ENCODE results near the gene METTL24.
"Not testable (repeated sequence)": the region's sequence is repeated elsewhere in the genome, so short reads cannot be mapped to it uniquely, and the experiment has no call there.

Gene METTL24

DNA sequence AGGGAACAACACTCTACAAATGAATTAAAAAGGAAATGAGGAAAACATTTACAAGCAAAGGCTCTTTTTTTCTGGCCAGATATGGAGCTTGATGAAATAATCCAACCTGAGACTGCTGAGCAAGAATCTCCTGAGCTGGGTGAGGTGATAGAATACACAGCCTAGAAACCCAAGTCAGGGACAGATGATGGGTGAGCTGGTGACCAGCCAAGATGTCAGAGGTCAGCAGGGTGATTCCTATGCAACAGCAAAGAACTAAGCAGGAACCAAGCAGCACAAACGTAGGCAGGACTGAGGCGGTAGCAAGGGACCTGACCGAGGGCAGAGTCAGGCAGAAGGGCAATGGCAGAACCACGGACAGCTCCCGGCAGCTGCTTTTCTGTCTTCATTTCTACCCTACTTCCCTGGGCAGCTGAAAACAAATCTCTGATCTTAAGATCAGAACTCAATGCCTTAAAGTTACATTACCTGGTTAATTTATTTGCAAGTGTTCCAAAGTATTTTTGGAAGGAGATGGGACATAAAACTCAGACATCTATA, 102.9 kb downstream of the METTL24 start:
- no peak for DNase-seq (ENCODE audit: low spot score)

DNA sequence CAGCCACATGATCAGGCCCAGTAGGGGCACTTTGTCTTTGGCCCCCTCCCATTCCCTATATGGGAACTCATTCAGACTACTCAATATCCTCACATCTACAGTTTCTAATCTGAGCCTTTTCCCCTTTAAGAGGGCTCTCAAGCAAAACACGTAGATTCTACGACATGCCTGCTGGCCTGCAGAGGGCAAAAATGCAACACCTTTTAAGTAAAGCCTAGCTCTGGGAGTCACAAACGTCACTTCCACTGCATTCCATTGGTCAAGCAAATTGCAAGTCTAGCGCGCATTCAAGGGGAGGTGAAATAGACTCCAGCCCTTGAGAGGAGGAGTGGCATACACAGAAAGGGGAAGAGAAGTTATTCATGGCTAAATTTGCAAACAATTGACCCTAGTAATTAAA, 107.3 kb downstream of the METTL24 start:
- no peak for DNase-seq (ENCODE audit: low spot score)

DNA sequence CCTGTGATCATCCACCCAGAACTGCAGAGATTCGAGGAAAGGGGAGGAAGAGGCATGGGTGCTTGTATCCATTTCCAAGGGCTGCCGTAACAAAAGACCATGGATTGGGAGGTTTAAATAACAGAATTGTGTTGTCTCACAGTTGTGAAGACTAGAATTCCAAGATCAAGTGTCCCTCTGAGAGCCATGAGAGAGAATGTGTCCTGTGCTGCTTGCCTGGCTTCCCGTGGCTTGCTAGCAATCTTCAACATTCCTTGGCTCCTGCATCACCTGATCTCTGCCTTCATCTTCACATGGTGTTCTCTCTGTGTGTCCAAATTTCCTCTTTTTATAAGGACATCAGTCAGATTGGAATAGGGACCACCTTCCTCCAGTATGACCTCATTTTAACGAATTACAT, 108.1 kb downstream of the METTL24 start:
- DNase-seq (ENCODE audit: low spot score), result no peak

DNA sequence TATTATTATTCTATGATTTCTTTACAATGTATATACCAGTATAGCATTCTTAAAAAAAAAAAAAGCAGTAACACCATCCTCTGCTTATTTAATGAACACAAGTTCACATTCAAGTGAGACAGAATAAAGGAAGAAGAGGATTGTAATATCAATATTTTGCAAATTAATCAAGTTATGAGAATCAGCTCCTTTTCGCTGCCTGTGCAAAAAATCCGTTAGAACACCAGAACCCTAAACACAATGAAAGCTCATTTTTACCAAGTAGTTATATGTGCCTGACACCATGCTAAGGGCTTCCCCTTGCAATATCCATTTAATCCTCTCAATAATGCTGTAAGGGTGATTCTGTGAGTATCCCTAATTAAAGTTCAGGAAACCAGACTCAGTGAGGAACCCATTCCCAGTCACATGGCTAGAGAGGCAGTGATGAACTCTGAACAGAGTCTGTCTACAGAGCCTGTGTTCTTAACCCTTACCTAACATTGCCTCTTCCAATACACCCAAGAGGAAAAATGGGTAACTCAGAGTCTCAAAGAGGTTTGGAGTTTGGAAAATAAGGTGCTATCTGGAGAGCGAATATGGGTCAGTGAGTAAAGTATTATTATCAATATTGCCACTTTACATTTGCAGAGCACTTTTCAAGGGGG, 111.1 kb downstream of the METTL24 start:
- no peak for DNase-seq (ENCODE audit: low spot score)

DNA sequence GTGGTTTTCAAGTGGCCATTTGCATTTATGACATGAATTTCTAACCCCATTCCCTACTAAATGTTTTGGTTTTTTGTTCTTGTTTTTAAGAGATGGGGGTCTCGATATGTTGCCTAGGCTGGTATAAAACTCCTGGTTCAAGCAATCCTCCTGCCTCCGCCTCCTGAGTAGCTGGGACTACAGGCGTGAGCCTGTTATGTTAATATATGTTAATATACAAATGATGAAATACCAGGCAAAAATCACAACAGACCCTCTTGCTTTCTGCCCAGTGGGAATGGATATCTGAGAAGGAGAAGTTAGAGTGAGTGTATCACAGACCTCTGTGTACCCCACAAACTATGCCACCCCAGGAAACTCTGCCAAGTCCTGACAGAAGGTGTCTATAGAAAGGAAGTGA, 111.8 kb downstream of the METTL24 start:
- DNase-seq (ENCODE audit: low spot score), result no peak

DNA sequence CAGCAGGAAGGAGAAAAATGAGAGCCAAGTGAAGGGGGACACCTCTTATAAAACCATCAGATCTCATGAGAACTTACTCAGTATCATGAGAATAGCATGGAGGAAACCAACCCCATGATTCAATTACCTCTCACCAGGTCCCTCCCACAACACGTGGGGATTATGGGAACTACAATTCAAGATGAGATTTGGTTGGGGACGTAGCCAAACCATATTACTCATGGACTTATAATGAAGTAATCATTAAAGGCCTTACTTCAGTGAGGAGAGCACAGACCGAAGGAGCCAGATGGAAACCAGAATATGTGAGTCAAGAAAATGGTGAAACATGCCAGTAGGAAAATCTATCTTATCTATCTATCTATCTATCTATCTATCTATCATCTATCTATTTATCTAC, 113.5 kb downstream of the METTL24 start:
- not testable (repeated sequence) for DNase-seq (ENCODE audit: low spot score)

DNA sequence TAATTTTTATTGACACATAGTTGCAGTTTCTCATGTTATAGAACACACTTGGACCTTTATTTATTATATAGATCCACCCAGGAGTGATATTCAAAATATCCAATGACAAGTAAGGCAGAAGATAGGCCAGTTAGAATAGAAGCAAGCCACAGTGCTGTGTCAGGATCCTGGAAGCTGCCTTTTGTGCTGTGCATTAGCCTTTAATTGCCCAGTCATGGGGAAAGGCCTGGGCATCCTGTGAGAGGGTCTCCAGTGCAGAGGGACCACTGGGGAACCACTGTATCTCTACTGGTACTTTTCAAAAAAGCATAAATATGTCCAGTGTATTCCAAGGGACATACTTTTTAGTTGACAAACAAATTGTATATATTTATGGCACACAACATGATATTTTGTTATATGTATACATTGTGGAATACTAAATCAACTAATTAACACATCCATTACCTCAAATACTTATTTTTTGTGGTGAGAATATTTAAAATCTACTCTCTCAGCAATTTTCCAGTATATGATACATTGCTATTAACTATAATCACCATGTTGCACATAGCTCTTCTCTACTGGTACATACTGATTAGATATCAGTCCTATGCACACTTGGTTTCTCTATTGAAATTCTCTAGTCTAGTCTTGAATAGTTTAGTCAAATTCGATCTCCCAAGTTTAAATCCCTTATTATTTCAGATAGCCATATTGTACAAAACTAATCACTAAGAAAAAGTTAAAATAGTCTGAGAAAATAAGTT, 118.4 kb downstream of the METTL24 start:
- DNase-seq (ENCODE audit: low spot score), result peak; percentile 82

DNA sequence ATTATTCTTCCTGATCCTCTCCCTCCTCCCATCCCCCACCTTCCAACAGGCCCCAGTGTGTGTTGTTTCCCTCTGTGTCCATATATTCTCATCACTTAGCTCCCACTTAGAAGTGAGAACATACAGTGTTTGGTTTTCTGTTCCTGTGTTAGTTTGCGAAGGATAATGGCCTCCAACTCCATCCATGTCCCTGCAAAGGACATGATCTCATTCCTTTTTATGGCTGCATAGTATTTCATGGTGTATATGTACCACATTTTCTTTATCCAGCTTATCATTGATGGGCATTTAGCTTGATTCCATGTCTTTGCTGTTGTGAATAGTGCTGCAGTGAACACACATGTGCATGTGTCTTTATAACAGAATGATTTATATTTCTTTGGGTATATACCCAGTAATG, 122.1 kb downstream of the METTL24 start:
- DNase-seq (ENCODE audit: low spot score), result not testable (repeated sequence)

DNA sequence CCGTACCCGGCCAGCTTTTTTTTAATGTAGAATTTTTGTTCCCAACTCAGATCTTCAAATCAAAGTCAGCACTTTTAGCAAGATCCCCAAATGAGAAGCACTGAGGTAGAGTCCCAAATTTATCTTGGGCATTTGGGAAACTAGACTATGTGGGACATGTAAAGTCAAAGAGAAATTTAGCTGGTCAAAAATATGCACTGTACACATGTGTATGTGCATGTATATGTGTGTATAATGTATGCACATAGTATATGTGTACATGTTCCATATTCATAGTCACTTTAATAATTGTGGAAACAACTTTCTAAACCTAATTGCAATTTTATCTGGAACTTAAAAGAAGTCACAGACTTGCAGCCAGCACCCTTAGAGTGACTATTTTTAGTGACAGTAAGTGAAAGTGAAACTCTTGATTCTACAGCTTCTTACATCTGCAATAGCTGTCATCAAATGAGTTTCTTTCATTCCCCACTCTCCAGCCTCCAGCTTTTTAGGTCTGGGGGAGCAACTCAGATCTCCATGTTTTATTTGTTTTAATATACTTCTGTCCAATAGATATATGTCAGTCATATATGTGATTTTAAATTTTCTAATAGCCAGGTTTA, 124.3 kb downstream of the METTL24 start:
- peak; percentile 57 for DNase-seq (ENCODE audit: low spot score)

DNA sequence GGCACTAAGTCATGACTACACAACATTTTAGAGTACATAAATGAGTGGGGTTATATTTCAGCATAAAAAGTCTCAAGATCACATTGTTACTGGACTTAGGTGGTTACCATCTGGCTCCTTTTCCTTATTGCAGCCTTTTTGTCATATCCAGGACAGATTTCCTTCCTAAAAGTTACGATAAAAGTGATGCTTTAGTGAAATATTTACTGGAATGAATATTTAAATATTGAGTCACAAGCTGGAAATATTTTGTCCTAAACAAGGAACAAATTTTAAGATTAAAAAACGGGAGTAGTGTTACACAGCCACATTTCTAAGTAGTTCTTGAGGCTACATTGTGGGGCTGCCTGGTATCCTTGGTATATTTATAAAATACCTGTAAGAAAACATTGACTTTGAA, 125.7 kb downstream of the METTL24 start:
- DNase-seq (ENCODE audit: low spot score), result no peak

DNA sequence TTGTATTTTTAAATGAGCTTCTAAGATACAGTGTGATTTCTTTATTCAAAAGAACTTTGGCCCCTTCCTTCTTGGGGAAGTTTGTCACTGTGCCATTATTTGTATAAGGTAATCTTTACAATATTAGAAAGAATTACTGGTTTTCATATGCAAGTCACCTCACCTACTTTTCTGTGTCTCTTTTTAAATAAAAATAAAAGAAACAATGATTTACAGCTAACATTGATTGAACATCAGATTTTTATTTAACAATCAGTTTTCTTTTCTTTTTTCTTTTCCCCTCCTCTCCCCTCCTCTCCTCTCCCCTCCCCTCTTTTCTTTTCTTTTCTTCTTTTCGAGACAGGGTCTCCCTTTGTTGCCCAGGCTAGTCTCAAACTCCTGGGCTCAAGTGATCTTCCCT, 131.9 kb downstream of the METTL24 start:
- DNase-seq (ENCODE audit: low spot score), result no peak

DNA sequence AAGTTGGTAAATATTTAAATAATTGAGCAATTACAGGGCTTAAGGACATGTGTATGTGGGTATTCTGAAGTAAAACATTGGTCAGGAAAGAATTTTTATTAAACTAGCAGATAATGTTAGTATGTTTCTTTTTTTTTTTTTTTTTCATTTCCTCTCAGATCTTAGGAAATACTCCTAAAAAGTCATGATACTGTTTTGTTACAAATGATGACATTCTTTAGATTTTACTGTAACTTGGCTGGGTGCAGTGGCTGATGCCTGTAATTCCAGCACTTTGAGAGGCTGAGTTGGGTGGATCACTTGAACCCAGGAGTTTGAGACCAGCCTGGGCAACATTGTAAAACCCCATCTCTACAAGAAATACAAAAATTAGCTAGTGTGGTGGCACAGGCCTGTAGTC, 136.4 kb downstream of the METTL24 start:
- no peak for DNase-seq (ENCODE audit: low spot score)

DNA sequence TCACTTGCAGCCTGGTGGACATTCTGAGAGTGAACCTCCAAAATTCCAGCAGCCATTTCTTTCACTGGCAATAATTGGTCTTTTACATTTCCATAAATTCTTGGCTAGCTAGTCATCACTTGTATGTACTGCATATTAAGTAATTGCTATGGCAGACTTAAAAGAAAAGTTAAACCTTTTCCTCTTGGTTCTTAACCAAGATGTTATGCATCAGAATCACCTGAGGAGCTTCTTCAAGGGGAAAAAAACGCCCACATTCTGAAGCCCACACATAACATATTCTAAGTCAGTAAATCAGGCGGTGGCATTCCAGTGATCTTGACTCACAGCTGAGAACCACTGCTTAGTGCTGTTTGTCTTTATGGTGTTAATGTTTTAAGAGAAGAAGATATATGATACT, 140.9 kb downstream of the METTL24 start:
- DNase-seq (ENCODE audit: low spot score), result no peak

DNA sequence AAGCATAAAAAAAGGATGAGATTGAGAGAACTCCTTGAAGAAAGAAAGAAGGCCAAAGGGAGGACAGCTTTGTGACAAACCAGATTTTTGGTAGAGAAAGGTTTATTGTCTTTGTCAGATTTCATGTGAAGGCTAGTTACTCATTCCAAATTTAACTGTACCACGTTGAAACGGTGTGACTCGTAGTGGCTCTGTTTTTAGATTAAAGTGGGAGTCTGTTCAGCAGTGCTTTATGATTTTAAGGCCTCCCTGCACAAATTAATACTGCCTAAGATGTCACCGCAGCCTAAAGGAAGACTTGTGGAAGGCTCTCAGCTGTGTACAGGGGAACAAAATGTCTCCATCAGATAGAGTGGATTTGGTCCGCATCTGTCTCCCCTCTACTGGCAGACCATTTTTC, 142.0 kb downstream of the METTL24 start:
- DNase-seq (ENCODE audit: low spot score), result no peak

DNA sequence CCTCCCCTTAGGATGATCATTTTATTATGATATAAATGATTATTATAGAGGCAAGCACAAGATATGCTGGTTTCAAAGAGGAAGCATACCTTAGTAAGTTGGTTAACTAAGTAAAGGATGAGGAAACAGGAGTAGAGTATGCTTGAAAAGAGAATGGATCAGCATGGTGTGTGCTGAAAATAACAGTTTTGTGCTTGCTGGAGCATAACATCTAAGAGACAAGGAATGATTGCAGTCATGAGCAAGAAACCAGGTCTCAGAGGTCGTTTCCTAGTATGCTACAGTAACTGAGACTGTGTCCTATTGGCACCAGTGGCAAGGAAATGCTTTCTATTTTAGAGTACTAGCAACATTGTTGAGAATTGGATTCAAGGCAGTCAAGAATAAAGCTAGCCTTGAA, 143.8 kb downstream of the METTL24 start:
- DNase-seq (ENCODE audit: low spot score), result no peak

DNA sequence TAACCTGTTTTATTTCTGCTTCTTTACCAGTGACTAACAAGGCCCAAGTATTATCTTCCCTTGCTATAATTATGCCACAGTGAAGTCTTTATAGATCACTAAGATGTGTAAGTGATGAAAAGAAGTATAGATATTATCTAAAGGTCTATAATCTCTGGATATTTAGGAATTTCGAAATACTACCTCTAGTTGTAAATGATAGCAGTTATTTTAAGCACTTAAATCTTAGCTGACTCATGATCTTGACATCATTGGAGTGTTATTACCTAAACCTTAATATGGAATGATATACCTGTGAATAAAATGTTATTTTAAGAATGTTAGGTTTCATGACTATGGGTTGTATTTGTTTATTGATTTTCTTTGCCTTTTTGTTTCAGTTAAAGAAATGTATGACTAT, 146.4 kb downstream of the METTL24 start:
- DNase-seq (ENCODE audit: low spot score), result no peak

DNA sequence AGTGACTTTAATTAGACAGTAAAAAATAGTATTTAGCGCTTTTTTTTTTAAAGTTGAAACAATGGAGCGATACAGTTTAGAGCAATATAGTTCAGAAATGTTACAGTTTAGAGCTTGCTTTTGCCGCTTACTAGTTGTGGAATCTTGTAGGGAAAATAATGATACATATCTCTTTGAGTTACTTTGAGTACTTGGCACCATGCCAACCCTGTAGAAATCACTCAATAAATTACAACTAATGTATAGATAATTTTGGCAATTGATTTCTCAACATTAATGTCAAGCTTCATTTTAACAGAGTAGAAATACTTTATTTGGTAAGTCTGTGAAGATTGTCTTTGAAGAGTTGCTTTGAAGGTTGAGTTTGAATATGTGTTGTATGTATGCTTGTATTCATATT, 150.5 kb downstream of the METTL24 start:
- DNase-seq (ENCODE audit: low spot score), result no peak

DNA sequence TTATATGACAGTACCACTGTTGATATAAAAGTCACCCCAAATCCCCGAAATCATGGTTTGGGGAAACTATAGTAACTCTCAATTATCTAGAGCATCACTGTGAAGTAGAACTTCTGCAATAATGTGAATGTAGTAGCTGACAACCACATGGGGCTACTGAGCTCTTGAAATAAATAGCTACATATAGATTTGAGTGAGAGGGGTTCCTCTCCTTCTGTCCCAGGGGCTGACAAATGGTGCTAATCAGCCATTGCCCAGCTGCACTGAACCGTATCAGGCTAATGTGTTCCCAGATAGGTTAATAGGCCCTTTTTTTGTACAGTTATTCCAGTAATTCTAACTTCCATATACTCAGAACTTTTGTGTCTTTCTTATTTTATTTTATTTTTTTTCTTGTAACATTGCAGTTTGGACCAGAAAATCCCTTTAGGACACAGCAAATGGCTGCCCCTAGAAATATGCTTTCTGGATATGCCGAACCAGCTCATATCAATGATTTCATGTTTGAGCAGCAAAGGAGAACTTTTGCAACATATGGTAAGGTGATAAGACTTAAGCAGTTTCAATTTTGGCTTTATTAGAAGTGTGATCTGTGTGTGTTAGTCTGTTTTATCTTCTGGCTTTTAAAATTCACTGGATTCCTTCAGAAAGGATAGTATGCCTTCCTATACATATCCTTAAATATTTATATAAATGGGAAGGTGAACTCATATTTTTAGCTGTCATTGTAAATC, 156.8 kb downstream of the METTL24 start:
- peak; percentile 68 for DNase-seq (ENCODE audit: low spot score)

DNA sequence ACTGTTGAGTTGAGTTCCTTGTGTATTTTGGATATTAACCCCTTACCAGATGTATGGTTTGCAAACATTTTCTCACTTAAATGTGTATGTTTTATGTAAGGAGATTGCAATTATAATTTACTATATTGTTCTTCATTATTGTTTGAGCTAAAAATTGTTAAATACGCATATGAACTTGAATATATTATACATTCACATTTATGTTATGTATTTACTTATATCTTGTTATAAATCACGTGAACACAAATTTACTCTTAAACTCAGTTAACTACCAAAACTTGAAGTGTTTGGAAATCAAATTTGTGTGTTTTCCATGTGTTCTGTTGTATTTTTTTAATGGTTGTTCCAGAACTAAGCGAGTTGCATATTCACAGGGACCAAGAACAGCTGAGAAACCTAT, 159.6 kb downstream of the METTL24 start:
- DNase-seq (ENCODE audit: low spot score), result no peak

DNA sequence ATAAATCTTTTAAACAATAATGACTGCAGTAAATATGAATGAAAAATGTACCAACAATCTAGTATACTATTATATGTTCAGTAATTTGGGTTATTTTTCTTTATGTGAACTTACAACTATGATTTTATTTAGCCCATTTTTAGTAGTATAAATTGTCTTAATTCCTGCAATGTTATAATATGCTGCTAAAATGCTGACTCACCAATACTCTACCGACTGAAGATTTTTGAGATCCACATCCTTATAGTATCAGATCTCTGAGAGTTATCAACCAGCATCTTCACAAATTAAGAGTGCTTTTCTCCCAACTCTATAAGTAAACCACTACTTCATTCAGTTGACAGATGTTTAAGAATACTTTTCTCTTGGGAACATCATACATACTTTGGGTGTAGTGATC, 161.3 kb downstream of the METTL24 start:
- DNase-seq (ENCODE audit: low spot score), result no peak

DNA sequence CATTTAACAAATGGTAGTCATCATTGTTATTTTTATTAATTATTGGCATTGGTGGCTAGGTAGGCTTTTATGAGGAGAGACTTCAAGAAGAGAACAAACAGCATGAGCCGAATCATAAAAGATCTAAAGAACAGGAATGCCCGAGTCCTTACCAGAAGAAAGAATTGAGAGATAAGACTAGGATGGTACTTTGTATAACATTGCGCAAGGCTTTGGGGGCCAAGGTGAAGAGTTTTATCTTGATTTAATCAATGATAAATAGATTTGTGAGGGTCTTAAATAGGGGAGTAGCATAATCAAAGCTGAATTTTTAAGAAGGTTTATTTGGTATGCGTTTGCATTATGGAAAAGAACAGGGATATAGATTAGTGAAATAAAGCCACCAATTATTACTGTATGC, 162.5 kb downstream of the METTL24 start:
- DNase-seq (ENCODE audit: low spot score), result no peak

Data from hematopoietic multipotent progenitor cell treated with erythropoietin and hydrocortisone succinate and interleukin-3 and kit ligand, for 15 days (in vitro differentiated cells).